NCI-H82 treated with DMSO at 0.1 percent for 48 hours (cell line): ENCODE results near the gene PDZD2.
"Not testable (repeated sequence)": the region's sequence is repeated elsewhere in the genome, so short reads cannot be mapped to it uniquely, and the experiment has no call there.

Source experiments
- DNase-seq: peaks from one replicate; lab custom pipeline; 2025; ENCODE audit not compliant: unreplicated experiment; lab: John Stamatoyannopoulos, UW

PDZD2 gene

DNA sequence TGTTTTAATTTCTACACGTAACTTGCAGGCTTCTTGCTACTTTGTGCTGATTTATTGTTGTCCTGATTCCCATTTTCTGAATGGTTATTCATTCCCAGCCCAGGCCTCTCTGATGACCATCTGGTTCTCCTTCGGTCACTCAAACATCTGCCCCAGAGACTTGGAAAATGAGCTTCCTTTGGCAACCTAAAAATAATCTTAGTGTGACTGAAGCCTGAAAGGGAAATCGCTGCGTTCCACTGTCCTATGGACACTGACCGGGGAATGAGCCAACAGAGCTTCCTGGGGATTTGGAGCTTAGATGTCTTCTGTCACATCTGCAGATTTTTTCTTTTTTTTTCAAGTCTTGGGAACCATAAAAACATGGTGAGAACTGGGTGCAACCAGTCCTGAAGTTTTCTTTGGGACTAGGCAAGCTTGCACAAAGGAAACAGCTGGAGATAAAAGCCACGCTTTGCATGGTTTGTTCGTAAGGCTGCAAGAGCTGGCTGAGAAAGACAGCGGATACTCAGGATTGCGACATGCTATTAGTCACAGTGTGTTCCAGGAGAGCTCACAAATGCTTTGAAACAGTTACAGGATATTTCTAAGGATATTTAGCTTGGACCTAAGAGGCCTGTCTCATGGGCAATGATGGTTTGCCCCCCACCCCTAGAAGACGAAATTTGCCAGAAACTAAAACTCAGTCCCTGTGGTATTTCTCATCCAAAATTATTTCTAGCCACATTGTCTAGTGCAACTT lies 389.0 kb downstream of the PDZD2 start:
- DNase-seq, result no peak

DNA sequence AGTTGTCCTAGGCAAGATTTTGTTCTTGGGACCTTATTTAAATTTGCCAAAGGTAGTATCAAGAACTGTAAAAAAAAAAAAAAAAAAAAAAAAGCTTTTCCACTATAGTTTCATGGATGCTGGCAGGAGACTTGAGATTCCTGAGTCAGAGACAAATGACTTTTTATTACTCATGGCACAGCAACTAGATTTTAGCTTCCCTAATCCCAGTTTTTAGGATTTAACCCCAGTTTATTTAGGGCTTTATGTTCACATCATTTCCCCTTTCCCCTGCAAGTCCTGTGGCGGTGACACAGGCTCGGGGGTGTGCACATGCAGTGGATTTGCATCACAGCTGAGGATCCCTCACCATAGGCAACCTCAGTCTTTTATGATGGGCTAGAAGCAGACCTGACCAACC lies 390.3 kb downstream of the PDZD2 start:
- DNase-seq, result no peak

DNA sequence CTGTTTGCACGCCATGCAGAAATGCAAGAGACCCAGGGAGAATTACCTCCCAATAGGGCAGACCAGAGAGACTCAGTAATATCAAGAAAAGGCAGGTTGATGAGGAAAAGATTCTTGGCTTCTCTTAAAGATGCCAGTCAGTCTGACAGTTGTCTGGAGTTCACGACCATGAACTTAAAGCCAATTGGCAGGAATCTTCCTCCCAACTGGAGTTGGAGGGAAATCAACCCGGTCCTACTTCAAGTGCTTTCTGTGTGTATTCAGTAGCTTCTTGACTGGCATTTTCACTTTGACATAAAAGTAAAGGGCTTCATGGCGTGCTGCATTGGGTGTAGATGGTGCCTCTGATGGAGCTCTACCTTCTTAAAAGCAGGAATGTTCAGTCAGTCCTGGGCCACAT lies 390.9 kb downstream of the PDZD2 start:
- DNase-seq, result no peak

DNA sequence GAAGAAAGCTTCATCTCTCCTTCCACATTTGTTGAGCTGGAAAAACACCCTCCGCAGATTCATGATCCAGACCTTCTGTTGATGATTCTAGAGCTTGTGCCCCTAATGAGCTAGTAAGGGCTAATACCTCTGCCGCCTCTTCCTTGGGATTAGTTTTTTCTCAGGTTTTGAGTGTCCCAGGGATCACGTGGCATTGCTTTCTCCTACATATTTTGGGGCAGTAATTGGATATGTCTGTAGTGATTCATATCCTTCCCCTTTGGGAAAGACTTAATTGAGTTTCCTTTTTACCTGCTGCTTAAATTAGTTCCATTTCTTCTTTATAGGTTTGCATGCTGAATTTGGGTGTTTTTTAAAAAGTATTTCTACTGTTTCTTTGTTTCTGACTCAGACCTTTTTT lies 391.3 kb downstream of the PDZD2 start:
- DNase-seq, result peak; percentile 26

GRCh38 chr5:32030686-32031085 lies 391.8 kb downstream of the PDZD2 start:
- no peak for DNase-seq

GRCh38 chr5:32031089-32031488 lies 392.2 kb downstream of the PDZD2 start:
- no peak for DNase-seq

DNA sequence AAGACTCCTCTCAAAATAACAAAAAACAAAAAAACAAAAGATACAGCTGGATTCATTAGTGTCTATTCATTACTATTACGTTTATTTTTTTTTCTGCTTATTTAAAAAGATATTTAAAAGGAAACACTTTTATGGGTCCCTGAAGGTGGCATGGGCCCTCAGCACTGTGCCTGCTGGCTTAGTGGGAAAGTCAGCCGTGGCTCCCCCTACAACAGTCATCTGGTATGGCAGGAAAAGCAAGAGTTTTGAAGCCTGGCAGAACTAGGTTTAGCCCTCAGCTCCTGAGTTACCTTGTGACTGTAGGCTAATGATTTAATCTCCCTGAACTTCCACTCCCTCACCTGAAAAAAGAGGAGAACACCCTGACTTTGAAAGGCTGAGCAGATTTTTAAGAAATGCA lies 399.6 kb downstream of the PDZD2 start:
- no peak for DNase-seq

GRCh38 chr5:32039133-32039532 lies 400.2 kb downstream of the PDZD2 start:
- DNase-seq, result not testable (repeated sequence)

DNA sequence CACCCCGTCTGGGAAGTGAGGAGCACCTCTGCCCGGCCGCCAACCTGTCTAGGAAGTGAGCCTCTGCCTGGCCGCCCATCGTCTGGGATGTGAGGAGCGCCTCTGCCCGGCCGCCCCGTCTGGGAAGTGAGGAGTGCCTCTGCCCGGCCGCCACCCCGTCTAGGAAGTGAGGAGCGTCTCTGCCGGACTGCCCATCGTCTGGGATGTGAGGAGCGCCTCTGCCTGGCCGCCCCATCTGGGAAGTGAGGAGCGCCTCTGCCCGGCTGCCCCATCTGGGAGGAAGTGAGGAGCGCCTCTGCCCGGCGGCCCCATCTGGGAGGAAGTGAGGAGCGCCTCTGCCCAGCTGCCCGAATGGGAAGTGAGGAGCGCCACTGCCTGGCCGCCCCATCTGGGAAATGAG lies 400.7 kb downstream of the PDZD2 start:
- not testable (repeated sequence) for DNase-seq

DNA sequence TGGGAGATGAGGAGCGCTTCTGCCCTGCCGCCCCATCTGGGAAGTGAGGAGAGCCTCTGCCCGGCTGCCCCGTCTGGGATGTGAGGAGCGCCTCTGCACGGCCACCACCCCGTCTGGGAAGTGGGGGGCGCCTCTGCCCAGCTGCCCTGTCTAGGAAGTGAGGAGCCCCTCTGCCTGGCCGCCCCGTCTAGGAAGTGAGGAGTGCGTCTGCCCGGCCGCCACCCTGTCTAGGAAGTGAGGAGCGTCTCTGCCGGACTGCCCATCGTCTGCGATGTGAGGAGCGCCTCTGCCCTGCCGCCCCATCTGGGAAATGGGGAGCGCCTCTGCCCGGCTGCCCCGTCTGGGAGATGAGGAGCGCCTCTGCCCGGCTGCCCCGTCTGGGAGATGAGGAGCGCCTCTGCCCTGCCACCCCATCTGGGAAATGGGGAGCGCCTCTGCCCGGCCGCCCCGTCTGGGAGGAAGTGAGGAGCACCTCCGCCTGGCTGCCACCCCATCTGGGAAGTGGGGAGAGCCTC lies 401.3 kb downstream of the PDZD2 start:
- not testable (repeated sequence) for DNase-seq

- DNase-seq, result no peak
Observed at GRCh38 chr5:32042551-32042961, 403.6 kb downstream of the PDZD2 start.

DNA sequence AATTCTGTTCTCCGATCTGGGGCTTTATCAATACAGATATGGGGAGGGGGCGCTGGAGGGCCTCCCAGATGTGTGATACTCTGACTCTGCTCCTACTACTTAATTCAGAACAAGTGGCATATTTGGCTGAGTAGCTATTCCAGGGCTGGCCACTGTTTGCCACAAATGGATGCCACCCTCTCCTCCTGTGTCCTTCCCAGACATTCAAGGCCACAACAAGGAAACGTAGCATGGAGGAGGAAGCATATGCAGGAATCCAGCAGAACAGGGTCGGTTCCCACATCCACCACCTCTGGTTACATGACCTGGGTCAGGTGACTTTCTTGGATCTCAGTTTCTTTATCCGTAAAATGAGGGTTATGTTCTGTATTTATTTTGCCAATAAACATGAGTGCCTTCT lies 404.2 kb downstream of the PDZD2 start:
- no peak for DNase-seq

DNA sequence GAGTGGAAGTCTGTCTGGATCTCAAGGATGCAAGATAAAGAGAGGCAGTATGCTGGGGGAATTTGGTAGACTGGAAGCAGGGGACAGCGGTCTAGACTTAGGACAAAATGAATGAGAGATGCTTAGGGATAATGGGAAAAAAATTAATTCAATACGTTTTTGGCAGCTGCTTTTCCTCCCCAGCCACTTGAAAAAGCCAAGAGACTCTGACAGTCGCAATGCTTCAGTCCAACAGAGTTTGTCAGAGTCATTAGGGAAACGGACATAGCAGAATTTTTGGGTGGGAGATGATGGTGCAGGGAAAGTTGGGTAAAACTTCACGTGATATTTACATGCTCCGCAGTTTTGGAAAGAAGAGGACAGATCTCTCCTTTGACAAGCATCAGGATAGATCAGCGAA lies 405.5 kb downstream of the PDZD2 start:
- no peak for DNase-seq

DNA sequence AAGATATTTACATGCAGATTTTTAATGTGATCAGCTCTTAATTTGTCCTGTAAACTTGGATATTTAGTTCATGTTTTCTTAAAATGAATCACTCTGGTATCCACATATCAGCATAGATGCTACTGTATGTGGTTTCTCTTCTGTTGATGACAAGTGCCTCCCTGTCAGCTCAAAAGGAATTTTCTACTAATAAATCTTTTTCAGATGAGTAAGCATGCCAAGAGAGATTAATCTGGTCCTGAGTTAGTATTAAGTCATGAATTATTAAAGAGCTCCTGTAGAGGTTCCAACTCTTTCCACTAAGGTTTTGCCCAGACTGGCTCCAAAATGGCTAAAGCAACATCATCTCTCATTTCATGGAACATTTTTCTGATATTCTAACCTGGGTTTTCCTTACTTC lies 406.0 kb downstream of the PDZD2 start:
- no peak for DNase-seq

GRCh38 chr5:32047056-32047455 lies 408.1 kb downstream of the PDZD2 start:
- no peak for DNase-seq

DNA sequence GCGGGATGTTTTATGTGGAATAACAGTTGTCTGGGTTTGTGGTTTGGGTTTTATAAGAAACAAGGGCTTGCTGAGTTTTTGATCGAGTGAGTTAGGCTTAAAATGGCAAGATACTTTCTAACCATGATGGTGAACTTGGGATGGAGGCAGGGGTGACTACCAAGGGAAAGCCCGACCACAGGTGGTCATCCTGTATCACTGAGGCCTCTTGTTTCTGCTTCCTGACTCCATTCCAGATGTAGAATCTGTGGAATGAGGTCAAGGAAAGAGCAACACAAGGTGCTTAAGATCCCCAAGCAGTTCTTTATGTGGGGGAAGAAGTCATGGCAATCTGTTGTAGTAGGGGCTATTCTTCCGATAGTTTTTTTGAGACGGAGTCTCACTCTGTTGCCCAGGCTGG lies 412.9 kb downstream of the PDZD2 start:
- no peak for DNase-seq

- no peak for DNase-seq
Observed at GRCh38 chr5:32055891-32056866, 417.2 kb downstream of the PDZD2 start.

- DNase-seq, result no peak
Observed at GRCh38 chr5:32057187-32058096, 418.5 kb downstream of the PDZD2 start.

DNA sequence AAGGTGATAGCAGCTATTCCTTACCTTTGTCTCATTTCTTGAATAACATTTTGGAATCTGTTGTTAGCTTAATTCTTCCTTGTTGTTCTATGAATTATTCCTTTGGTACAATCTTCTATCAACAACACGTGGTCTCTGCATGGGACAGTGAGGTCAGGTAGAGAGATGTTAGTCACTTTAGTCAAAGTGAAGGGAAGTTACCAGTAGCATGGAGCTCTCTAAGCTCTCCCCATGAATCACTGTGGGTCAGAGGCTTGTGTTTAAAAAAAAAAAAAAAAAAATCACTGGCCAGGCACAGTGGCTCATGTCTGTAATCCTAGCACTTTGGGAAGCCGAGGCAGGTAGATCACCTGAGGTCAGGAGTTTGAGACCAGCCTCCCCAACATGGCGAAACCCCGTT lies 419.2 kb downstream of the PDZD2 start:
- DNase-seq, result no peak

DNA sequence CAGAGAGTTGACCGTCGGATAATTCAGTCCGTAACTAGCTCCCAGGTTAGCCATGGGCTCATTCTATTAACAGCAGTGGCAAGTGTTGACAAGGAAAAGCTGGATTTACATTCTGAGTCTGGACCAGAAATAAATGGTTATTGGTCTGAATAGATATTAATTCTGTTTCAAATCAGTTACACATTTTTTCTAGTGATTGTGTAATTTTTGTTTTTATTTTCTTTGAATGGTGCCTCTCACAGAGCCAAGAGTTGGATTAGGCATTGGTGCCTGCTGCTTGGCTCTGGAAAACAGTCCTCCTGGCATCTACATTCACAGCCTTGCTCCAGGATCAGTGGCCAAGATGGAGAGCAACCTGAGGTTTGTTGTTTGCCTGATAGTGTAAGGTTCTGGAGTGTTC lies 420.1 kb downstream of the PDZD2 start:
- DNase-seq, result no peak
